Measurements from ENCODE around the gene CNKSR1.
A peak's percentile ranks its signal among the peaks of the same experiment; 100 is the strongest.

Gene CNKSR1

GRCh38 chr1:26169198-26169554, 8.1 kb upstream of the CNKSR1 start:
- peaks cover 15 to 20% of the 10 kb centered on the region in 2 donors for H3K4me1 ChIP-seq (ENCODE audit: control insufficient read depth in 1 of 2, insufficient read depth in 2 of 2, low read length in 2 of 2)
- H3K4me3 ChIP-seq (ENCODE audit: low read depth in 1 of 2, low read length in 2 of 2) = peak overlapping the region; percentile 84 to 94
- no peak overlapping the region for H3K27ac ChIP-seq (ENCODE audit: low read depth, low read length)
- no peaks in the 10 kb centered on the region for H3K27me3 ChIP-seq (ENCODE audit: control insufficient read depth in 1 of 2, insufficient read depth in 2 of 2, low read length in 2 of 2)
- H3K9ac ChIP-seq (ENCODE audit: low read depth in 1 of 2, low read length in 2 of 2) = peak overlapping the region; percentile 86 to 96
- H3K36me3 ChIP-seq (ENCODE audit: control insufficient read depth in 1 of 2, insufficient read depth in 2 of 2, low read length in 2 of 2) = no peaks in the 10 kb centered on the region
- H3K9me3 ChIP-seq (ENCODE audit: control insufficient read depth in 1 of 2, low read length in 2 of 2) = no peaks in the 10 kb centered on the region

- peak within 1 kb of the TSS; percentile 84 to 94 for H3K4me3 ChIP-seq (ENCODE audit: low read depth in 1 of 2, low read length in 2 of 2)
- no peaks in the 10 kb centered on the region for H3K9me3 ChIP-seq (ENCODE audit: control insufficient read depth in 1 of 2, low read length in 2 of 2)
- no peaks in the 10 kb centered on the region for H3K27me3 ChIP-seq (ENCODE audit: control insufficient read depth in 1 of 2, insufficient read depth in 2 of 2, low read length in 2 of 2)
- no peaks in the 10 kb centered on the region for H3K36me3 ChIP-seq (ENCODE audit: control insufficient read depth in 1 of 2, insufficient read depth in 2 of 2, low read length in 2 of 2)
- H3K27ac ChIP-seq (ENCODE audit: low read depth, low read length) = peak within 1 kb of the TSS; percentile 56
- H3K4me1 ChIP-seq (ENCODE audit: control insufficient read depth in 1 of 2, insufficient read depth in 2 of 2, low read length in 2 of 2) = peaks cover 11 to 17% of the 10 kb centered on the region in 2 donors
- H3K9ac ChIP-seq (ENCODE audit: low read depth in 1 of 2, low read length in 2 of 2) = peak within 1 kb of the TSS; percentile 86 to 96
Observed at GRCh38 chr1:26169669-26170471, 7.4 kb upstream of the CNKSR1 start, which contains the start of gene ZNF593. Gene ZNF593 (plus strand): TSS chr1:26169908. CDS start chr1:26169984, 76 bp downstream.

DNA sequence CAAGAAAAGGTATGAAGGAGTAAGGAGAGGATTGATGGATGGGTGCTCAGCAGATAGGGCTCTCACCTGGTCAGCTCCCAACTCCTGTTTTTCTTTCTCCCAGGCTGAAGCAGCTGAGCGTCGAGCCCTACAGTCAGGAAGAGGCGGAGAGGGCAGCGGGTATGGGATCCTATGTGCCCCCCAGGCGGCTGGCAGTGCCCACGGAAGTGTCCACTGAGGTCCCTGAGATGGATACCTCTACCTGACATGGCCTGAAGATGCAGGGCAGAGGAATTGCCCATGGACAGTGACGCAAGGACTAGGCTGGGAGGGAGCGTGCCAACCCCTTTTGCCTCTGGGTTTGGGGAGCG, 6.8 kb upstream of the CNKSR1 start:
- H3K4me3 ChIP-seq (ENCODE audit: low read depth in 1 of 2, low read length in 2 of 2) = peak overlapping the region; percentile 84 to 94
- H3K27ac ChIP-seq (ENCODE audit: low read depth, low read length) = no peak overlapping the region
- H3K27me3 ChIP-seq (ENCODE audit: control insufficient read depth in 1 of 2, insufficient read depth in 2 of 2, low read length in 2 of 2) = no peaks in the 10 kb centered on the region
- H3K36me3 ChIP-seq (ENCODE audit: control insufficient read depth in 1 of 2, insufficient read depth in 2 of 2, low read length in 2 of 2) = no peaks in the 10 kb centered on the region
- no peaks in the 10 kb centered on the region for H3K9me3 ChIP-seq (ENCODE audit: control insufficient read depth in 1 of 2, low read length in 2 of 2)
- peaks cover 11 to 17% of the 10 kb centered on the region in 2 donors for H3K4me1 ChIP-seq (ENCODE audit: control insufficient read depth in 1 of 2, insufficient read depth in 2 of 2, low read length in 2 of 2)
- peak overlapping the region; percentile 86 to 96 for H3K9ac ChIP-seq (ENCODE audit: low read depth in 1 of 2, low read length in 2 of 2)

DNA sequence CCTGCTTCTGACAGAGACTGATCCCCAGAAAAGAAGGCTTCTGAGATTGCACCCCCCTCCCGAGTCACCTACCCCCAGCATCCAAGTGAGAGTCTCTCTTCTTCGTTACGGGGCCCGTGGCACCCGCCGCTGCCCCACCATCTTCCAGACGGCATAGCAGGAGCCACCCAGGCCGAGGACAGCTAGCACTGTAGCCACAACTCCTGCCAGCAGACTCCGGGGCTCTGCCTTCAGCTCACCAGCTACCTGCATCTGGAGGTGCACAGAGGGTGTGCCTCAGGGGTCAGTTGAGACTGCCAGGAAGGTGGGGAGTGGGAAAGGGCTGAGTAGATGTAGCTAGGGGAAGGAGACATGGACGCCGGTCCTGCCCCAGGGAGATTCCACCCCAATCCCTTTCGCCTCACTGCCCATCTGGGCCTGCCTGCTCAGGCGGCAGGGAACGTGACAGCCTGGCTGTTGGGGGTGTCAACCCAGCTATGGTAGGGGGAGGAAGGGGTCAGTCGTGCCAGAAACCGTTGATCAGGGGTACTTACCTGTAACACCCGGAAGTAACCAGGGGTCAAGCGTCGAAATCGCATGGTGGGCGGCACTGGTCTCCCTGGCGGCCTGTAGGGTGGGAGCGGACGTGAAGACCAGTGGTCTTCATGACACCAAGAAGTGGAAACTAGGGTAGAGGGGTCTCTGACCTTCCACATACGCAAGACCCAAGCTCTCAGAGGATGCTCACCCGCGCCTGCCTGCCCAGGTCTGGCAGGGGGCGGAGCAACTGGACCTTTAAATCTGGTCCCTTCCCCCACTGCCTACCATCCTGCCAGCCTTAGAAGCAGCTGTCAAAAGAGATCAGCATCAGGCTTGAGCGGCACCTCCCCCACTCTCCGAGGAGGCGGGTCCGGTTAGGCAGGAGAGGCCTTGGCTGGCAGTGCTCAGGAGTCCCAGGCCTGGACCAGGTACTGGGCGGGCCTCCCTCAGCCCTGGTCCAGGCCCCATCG, 5.9 kb upstream of the CNKSR1 start, which contains the start of gene ZNF593OS:
TSS of gene ZNF593OS (minus strand) at position 749 of the 989 bp plus-strand sequence. CDS start at position 578, 171 bp downstream.
- Histone ChIP-seq H3K9ac (ENCODE audit: low read depth in 1 of 2, low read length in 2 of 2) (peak within 1 kb of the TSS; percentile 86 to 96), H3K4me3 (ENCODE audit: low read depth in 1 of 2, low read length in 2 of 2) (peak within 1 kb of the TSS; percentile 84 to 94), H3K27ac (ENCODE audit: low read depth, low read length) (no peak within 1 kb of the TSS)

DNA sequence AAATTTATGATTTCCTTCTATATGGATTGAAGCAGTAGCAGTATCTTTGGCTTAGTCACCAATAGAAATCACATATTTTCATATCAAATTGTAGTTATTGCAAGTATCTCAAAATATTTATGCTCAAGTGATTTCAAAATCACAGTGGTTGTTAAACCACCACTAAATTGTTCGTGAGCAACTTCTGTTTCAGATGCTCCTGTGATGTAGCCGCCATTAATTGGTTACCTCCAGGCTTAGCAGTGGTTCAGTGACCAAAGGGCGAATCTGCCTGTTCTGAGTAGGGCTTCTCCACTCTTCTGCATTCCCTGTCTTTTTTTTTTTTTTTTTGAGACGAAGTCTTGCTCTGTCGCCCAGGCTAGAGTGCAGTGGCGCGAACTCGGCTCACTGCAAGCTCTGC, 1.9 kb upstream of the CNKSR1 start:
- H3K9me3 ChIP-seq (ENCODE audit: control insufficient read depth in 1 of 2, low read length in 2 of 2) = no peaks in the 10 kb centered on the region
- no peak overlapping the region for H3K27ac ChIP-seq (ENCODE audit: low read depth, low read length)
- H3K4me1 ChIP-seq (ENCODE audit: control insufficient read depth in 1 of 2, insufficient read depth in 2 of 2, low read length in 2 of 2) = peaks cover 8 to 18% of the 10 kb centered on the region in 2 donors
- H3K36me3 ChIP-seq (ENCODE audit: control insufficient read depth in 1 of 2, insufficient read depth in 2 of 2, low read length in 2 of 2) = peaks cover 0 to 3% of the 10 kb centered on the region in 2 donors
- no peak overlapping the region for H3K4me3 ChIP-seq (ENCODE audit: low read depth in 1 of 2, low read length in 2 of 2)
- H3K27me3 ChIP-seq (ENCODE audit: control insufficient read depth in 1 of 2, insufficient read depth in 2 of 2, low read length in 2 of 2) = no peaks in the 10 kb centered on the region
- no peak overlapping the region for H3K9ac ChIP-seq (ENCODE audit: low read depth in 1 of 2, low read length in 2 of 2)

More for the DNA sequence above, 5.9 kb upstream of the CNKSR1 start, which contains the start of gene ZNF593OS:
- Histone ChIP-seq H3K4me1 (ENCODE audit: control insufficient read depth in 1 of 2, insufficient read depth in 2 of 2, low read length in 2 of 2) (peaks cover 11 to 17% of the 10 kb centered on the region in 2 donors), H3K36me3 (ENCODE audit: control insufficient read depth in 1 of 2, insufficient read depth in 2 of 2, low read length in 2 of 2) (no peaks in the 10 kb centered on the region), H3K27me3 (ENCODE audit: control insufficient read depth in 1 of 2, insufficient read depth in 2 of 2, low read length in 2 of 2) (no peaks in the 10 kb centered on the region), H3K9me3 (ENCODE audit: control insufficient read depth in 1 of 2, low read length in 2 of 2) (no peaks in the 10 kb centered on the region)

GRCh38 chr1:26180010-26180506, 2.8 kb downstream of the CNKSR1 start:
- Histone ChIP-seq H3K4me3 (ENCODE audit: low read depth in 1 of 2, low read length in 2 of 2) (no peak overlapping the region), H3K4me1 (ENCODE audit: control insufficient read depth in 1 of 2, insufficient read depth in 2 of 2, low read length in 2 of 2) (peaks cover 3 to 10% of the 10 kb centered on the region in 2 donors), H3K9ac (ENCODE audit: low read depth in 1 of 2, low read length in 2 of 2) (no peak overlapping the region), H3K36me3 (ENCODE audit: control insufficient read depth in 1 of 2, insufficient read depth in 2 of 2, low read length in 2 of 2) (peaks cover 0 to 31% of the 10 kb centered on the region in 2 donors), H3K27me3 (ENCODE audit: control insufficient read depth in 1 of 2, insufficient read depth in 2 of 2, low read length in 2 of 2) (no peaks in the 10 kb centered on the region), H3K9me3 (ENCODE audit: control insufficient read depth in 1 of 2, low read length in 2 of 2) (no peaks in the 10 kb centered on the region), H3K27ac (ENCODE audit: low read depth, low read length) (no peak overlapping the region)

DNA sequence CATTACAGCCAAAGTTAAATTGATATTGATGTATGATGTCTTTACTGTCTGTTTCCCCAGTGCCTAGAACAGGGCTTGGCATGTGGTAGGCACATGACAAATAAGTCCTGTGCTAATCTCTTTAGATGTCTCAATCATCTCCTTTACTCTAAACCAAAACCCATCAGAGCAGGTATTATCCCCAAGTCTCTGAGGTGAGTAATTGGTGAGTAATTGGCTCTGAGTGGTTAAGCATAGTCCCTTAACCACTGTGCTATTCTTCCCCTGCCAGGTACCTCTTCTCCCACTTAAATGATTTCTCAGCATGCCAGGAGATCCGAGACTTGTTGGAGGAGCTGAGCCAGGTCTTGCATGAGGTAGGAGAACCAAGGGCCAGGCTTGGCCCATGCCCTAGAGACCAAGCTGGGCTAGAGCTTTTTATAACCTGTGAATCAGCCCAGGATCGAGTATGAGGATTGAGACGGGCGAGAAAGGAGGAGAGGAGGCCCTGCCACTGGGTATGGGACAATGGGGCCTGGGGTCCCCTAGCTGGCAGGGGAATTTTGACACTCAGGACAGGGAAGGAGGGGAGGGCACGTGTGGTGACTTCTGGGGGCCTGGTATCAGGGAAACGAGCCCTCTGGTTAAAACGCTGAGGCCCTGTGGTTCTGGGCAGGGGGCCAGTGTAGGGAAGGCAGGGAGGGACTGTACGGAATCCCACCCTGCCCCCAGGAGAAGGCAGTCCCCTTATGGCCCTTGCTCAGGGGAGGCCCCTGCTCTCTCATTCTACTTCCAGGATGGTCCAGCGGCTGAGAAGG, 4.5 kb downstream of the CNKSR1 start:
- H3K4me1 ChIP-seq (ENCODE audit: control insufficient read depth in 1 of 2, insufficient read depth in 2 of 2, low read length in 2 of 2) = peaks cover 3 to 10% of the 10 kb centered on the region in 2 donors
- no peak overlapping the region for H3K27ac ChIP-seq (ENCODE audit: low read depth, low read length)
- H3K9ac ChIP-seq (ENCODE audit: low read depth in 1 of 2, low read length in 2 of 2) = no peak overlapping the region
- no peak overlapping the region for H3K4me3 ChIP-seq (ENCODE audit: low read depth in 1 of 2, low read length in 2 of 2)
- peaks cover 0 to 32% of the 10 kb centered on the region in 2 donors for H3K36me3 ChIP-seq (ENCODE audit: control insufficient read depth in 1 of 2, insufficient read depth in 2 of 2, low read length in 2 of 2)
- H3K27me3 ChIP-seq (ENCODE audit: control insufficient read depth in 1 of 2, insufficient read depth in 2 of 2, low read length in 2 of 2) = no peaks in the 10 kb centered on the region
- no peaks in the 10 kb centered on the region for H3K9me3 ChIP-seq (ENCODE audit: control insufficient read depth in 1 of 2, low read length in 2 of 2)

- Histone ChIP-seq H3K9ac (ENCODE audit: low read depth in 1 of 2, low read length in 2 of 2) (no peak overlapping the region), H3K4me1 (ENCODE audit: control insufficient read depth in 1 of 2, insufficient read depth in 2 of 2, low read length in 2 of 2) (peaks cover 0 to 6% of the 10 kb centered on the region in 2 donors), H3K27me3 (ENCODE audit: control insufficient read depth in 1 of 2, insufficient read depth in 2 of 2, low read length in 2 of 2) (no peaks in the 10 kb centered on the region), H3K9me3 (ENCODE audit: control insufficient read depth in 1 of 2, low read length in 2 of 2) (no peaks in the 10 kb centered on the region), H3K36me3 (ENCODE audit: control insufficient read depth in 1 of 2, insufficient read depth in 2 of 2, low read length in 2 of 2) (peaks cover 0 to 37% of the 10 kb centered on the region in 2 donors), H3K4me3 (ENCODE audit: low read depth in 1 of 2, low read length in 2 of 2) (no peak overlapping the region), H3K27ac (ENCODE audit: low read depth, low read length) (no peak overlapping the region)
Observed at GRCh38 chr1:26182383-26182696, 5.0 kb downstream of the CNKSR1 start.

DNA sequence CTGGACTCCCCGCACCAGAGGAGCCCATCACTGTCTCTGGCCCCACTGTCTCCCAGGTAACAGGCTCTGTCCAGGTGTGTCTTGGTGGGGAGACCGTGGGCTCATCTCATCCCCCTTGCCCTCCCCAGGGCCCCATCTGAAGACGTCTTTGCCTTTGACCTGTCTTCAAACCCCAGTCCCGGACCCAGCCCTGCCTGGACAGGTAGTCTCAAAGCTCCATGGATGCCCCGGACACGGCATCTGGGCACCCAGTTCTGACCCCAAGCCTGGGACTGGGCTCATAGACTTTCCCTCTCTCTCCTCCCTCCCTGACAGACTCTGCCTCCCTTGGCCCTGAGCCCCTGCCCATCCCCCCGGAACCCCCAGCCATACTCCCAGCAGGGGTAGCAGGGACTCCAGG, 6.8 kb downstream of the CNKSR1 start:
- H3K4me1 ChIP-seq (ENCODE audit: control insufficient read depth in 1 of 2, insufficient read depth in 2 of 2, low read length in 2 of 2) = no peaks in the 10 kb centered on the region
- no peak overlapping the region for H3K4me3 ChIP-seq (ENCODE audit: low read depth in 1 of 2, low read length in 2 of 2)
- no peaks in the 10 kb centered on the region for H3K9me3 ChIP-seq (ENCODE audit: control insufficient read depth in 1 of 2, low read length in 2 of 2)
- H3K36me3 ChIP-seq (ENCODE audit: control insufficient read depth in 1 of 2, insufficient read depth in 2 of 2, low read length in 2 of 2) = peaks cover 0 to 51% of the 10 kb centered on the region in 2 donors
- no peaks in the 10 kb centered on the region for H3K27me3 ChIP-seq (ENCODE audit: control insufficient read depth in 1 of 2, insufficient read depth in 2 of 2, low read length in 2 of 2)
- no peak overlapping the region for H3K27ac ChIP-seq (ENCODE audit: low read depth, low read length)
- no peak overlapping the region for H3K9ac ChIP-seq (ENCODE audit: low read depth in 1 of 2, low read length in 2 of 2)

Measured in duodenal mucosa (tissue), 2 donors.